Right lobe of liver (tissue), 6 donors: ENCODE measurements around the gene FLRT2. TPM values are rescaled to one million over a fixed set of nuclear protein-coding genes. Genes with fewer than 3 reads are reported as not detected.

Source experiments
- ATAC-seq, 4 donors: fragments of 200-7000 bp; cut with Tn5 transposase; one replicate each; pipeline ENCODE4 v1.9.1; 2020; ENCODE audit warnings: mild to moderate bottlenecking in 4 of 4, moderate library complexity in 4 of 4
- DNase-seq, 3 donors: peaks; one replicate each; pipeline ENCODE4 v3.0.0-alpha.2; 2020
- H3K27ac ChIP-seq, 3 donors: fragments of 200-600 bp; one replicate each; pipeline ENCODE4 v1.8.0; 2022
- H3K27me3 ChIP-seq, 2 donors: fragments of 200-600 bp; one replicate each; pipeline ENCODE4 v1.8.0; 2022
- H3K36me3 ChIP-seq, 4 donors: fragments of 200-600 bp; sonication (generic) in 1 of 4; one replicate each; pipeline versions ENCODE4 v1.5.1 to v1.8.0; 2017 to 2022; ENCODE audit warnings: control low read depth in 1 of 4
- H3K4me1 ChIP-seq, 4 donors: fragments of 200-600 bp; sonication (generic) in 1 of 4; one replicate each; pipeline versions ENCODE4 v1.5.1 to v1.8.0; 2017 to 2022; ENCODE audit warnings: control low read depth in 1 of 4
- H3K4me3 ChIP-seq, 3 donors: fragments of 200-600 bp; one replicate each; pipeline ENCODE4 v1.8.0; 2022
- H3K9me3 ChIP-seq, 4 donors: fragments of 200-600 bp; sonication (generic) in 1 of 4; one replicate each; pipeline versions ENCODE4 v1.5.1 to v1.8.0; 2017 to 2022; ENCODE audit warnings: control low read depth in 1 of 4
- POLR2A ChIP-seq: fragments of 450-650 bp; IDR thresholded peaks from one replicate; pipeline ENCODE4 v1.6.1; 2017; ENCODE audit warnings: antibody characterized with exemption, mild to moderate bottlenecking
- WGBS: methylation state at CpG from one replicate; pipeline ENCODE4 v1.1.6; 2018; ENCODE audit warnings: low coverage, low lambda C conversion rate; ENCODE audit not compliant: insufficient coverage; ENCODE audit errors: missing lambda C conversion rate; 5-methylcytosine and 5-hydroxymethylcytosine counted together
- intact Hi-C, 2 donors: fragments of 100-400 bp; cut with DNase I; formaldehyde crosslinking; loops; one replicate each; pipeline versions ENCODE4 v1.11.2 to v1.14.1; 2022
- total RNA-seq, 6 experiments: library from RNA; depleted of rRNA in 2 of 6; stranded (reverse); fragments of >200 nt in 2 of 6; fragmentation: NEBNext Ultra II Directional in 3 of 6; extraction: Animal tissue kit (Norgen Biotek cat#: 25700) in 3 of 6; gene quantifications; one replicate each; pipeline versions ENCODE4 v1.1.0 to v1.2.4, GENCODE V29; 2016 to 2023
- TF ChIP-seq, protein P1 (sequence below), 4 donors: fragments of 200-600 bp in 3 of 4; fragments of 450-650 bp in 1 of 4; IDR thresholded peaks; one replicate each; pipeline versions ENCODE4 v1.5.1 to v1.8.0; 2016 to 2022; ENCODE audit warnings: antibody characterized with exemption in 4 of 4, mild to moderate bottlenecking in 2 of 4
- donor health status: DM: no; HTN: yes; CAD: no.
- donor health status: DM: no; HTN: no; CAD: no.
- donor health status: DM: no; HTN: no; CAD: no.
- donor health status: DM: no; HTN: yes; CAD: no.
- donor health status: DM: no; HTN: yes; CAD: no.

The FLRT2 gene
- total RNA-seq, 6 experiments from 2014 or later: 0.12 to 4.1 (median 2.0) TPM

DNA sequence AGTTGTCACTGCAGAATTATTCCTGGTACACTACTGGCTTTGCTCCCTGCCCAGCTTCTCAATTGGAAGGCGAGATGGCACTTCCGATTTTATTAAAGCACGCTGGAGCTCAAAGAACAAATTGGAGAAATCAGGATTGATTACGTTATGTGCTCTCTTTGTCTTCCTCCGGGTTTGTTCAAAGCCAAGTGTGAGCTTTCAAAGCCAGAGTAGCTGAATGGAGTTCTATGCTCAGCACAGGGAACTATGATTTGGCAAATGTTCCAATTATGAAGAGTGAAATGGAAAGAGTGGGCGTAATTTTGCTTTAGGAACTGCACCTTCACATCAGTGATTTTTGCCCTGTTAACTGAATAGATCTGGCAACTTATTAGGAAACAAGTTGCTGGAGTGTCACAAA, 72.4 kb downstream of the FLRT2 start:
- Histone ChIP-seq H3K9me3 (no peaks in the 10 kb centered on the region), H3K4me3 (no peak overlapping the region), H3K4me1 (no peaks in the 10 kb centered on the region), H3K27ac (no peak overlapping the region), H3K36me3 (no peaks in the 10 kb centered on the region), H3K27me3 (no peaks in the 10 kb centered on the region)
- 59% methylated on average over 6 of the region's 6 CpGs for WGBS
- TF ChIP-seq, protein P1, sequence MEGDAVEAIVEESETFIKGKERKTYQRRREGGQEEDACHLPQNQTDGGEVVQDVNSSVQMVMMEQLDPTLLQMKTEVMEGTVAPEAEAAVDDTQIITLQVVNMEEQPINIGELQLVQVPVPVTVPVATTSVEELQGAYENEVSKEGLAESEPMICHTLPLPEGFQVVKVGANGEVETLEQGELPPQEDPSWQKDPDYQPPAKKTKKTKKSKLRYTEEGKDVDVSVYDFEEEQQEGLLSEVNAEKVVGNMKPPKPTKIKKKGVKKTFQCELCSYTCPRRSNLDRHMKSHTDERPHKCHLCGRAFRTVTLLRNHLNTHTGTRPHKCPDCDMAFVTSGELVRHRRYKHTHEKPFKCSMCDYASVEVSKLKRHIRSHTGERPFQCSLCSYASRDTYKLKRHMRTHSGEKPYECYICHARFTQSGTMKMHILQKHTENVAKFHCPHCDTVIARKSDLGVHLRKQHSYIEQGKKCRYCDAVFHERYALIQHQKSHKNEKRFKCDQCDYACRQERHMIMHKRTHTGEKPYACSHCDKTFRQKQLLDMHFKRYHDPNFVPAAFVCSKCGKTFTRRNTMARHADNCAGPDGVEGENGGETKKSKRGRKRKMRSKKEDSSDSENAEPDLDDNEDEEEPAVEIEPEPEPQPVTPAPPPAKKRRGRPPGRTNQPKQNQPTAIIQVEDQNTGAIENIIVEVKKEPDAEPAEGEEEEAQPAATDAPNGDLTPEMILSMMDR (IDR thresholded peaks at IDR 0.05): no peak
- no peak for TF ChIP-seq POLR2A
- intact Hi-C loops: no loop called here
- DNase-seq (no peak), ATAC-seq (no peak)

DNA sequence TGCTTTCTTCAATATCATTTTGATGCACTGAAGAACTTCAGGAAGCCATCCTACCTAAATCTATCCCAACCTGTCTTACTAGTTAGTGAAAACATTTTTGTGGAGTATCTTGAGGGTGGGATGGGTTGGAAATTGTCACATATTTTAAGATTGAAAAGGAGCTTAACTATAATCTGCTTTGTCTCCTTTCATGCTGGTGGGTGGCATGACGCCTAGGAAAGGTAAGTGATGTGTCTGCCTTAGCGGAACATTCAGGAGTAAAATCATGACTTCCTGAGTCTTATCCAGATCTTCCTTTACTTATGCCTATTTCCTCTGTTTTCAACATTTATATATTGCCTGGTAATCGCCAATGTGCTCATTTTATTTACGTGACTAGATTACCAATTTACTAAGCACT, 74.1 kb downstream of the FLRT2 start:
- ATAC-seq (no peak), DNase-seq (no peak)
- TF ChIP-seq, protein P1 (IDR thresholded peaks at IDR 0.05): no peak
- no peak for TF ChIP-seq POLR2A
- WGBS: 73% methylated on average over 4 of the region's 4 CpGs
- Histone ChIP-seq H3K9me3 (no peaks in the 10 kb centered on the region), H3K27ac (no peak overlapping the region), H3K36me3 (no peaks in the 10 kb centered on the region), H3K4me3 (no peak overlapping the region), H3K4me1 (no peaks in the 10 kb centered on the region), H3K27me3 (no peaks in the 10 kb centered on the region)
- intact Hi-C loops: no loop called here

DNA sequence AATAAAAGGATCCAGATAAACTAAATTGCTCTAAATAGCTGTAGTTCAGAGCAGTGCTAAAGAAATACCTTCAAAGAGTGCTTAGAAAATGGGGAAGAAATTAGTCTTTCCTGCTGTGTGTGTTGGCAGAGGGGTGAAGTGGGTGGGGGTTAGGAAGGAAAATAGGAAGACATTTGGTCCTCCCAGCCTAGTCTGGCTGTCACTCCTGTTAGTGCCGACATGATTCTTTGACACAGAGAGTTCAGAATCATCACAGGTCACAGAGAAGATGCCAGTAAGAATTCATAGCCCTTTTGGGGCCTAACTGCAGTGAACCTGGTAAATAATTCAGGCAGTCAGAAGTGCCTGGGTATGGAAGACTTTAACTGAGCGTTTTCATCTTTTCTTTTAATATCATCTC, 74.8 kb downstream of the FLRT2 start:
- WGBS: 17% methylated on average over 2 of the region's 2 CpGs
- ATAC-seq (peak in 1 of 4 donors; percentile 21), DNase-seq (no peak)
- no peak for TF ChIP-seq POLR2A
- TF ChIP-seq, protein P1 (IDR thresholded peaks at IDR 0.05): no peak
- no peak overlapping the region for H3K27ac ChIP-seq
- H3K36me3 ChIP-seq: no peaks in the 10 kb centered on the region
- intact Hi-C loops: no loop called here
- H3K4me1 ChIP-seq: no peaks in the 10 kb centered on the region
- H3K9me3 ChIP-seq: no peaks in the 10 kb centered on the region
- H3K27me3 ChIP-seq: no peaks in the 10 kb centered on the region
- H3K4me3 ChIP-seq: no peak overlapping the region

DNA sequence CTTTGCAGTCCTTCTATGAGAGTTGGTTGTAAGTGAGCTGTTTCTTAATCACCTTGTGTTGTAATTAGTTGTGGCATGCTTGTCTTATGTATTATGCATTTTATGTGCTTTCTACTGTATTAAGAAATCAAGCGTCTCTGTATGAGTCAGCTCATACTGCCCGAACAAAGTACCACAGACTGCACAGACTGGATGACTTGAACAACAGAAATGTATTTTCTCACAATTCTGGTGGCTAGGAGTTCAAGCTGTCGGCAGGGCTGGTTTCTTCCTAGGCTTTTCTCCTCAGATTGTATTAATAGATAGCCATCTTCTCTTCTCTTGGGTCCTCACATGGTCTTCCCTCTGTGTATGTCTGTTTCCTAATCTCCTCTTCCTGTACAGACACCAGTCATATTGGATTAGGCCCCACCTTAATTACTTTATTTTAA, 77.7 kb downstream of the FLRT2 start:
- WGBS: 80% methylated on average over 3 of the region's 3 CpGs
- Histone ChIP-seq H3K4me3 (no peak overlapping the region), H3K9me3 (no peaks in the 10 kb centered on the region), H3K27ac (no peak overlapping the region), H3K27me3 (no peaks in the 10 kb centered on the region), H3K36me3 (no peaks in the 10 kb centered on the region), H3K4me1 (no peaks in the 10 kb centered on the region)
- ATAC-seq (peak in 1 of 4 donors; percentile 30), DNase-seq (no peak)
- TF ChIP-seq POLR2A: no peak
- TF ChIP-seq, protein P1 (IDR thresholded peaks at IDR 0.05): no peak
- intact Hi-C loops: no loop called here

DNA sequence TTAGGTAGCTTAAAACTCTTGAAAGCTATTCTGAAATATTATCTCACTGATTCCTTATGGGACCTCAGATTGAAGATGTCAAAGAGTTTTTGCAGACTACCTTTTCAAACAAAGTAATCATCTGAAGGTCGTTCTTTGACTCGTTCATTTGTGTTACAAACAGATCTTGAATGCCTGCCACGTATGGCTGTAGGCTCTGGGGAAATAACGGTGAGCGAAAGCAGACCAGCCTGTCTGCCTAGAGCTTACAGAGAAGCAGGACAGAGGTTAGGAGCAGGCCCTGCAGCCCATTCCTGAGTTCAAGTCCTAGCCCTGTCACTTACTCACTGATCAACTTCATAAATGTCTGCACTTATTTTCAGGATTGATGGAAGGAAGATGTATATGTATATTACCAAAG, 83.6 kb downstream of the FLRT2 start:
- Histone ChIP-seq H3K4me1 (no peaks in the 10 kb centered on the region), H3K36me3 (no peaks in the 10 kb centered on the region), H3K27ac (no peak overlapping the region), H3K27me3 (no peaks in the 10 kb centered on the region), H3K9me3 (no peaks in the 10 kb centered on the region), H3K4me3 (no peak overlapping the region)
- WGBS: 84% methylated on average over 5 of the region's 5 CpGs
- no peak for DNase-seq
- ATAC-seq: no peak
- TF ChIP-seq, protein P1 (IDR thresholded peaks at IDR 0.05): no peak
- TF ChIP-seq POLR2A: no peak
- intact Hi-C loops: no loop called here
